Measurements from ENCODE around the gene LACC1. TPM values are rescaled to one million over a fixed set of nuclear protein-coding genes. Genes with fewer than 3 reads are reported as not detected.

LACC1 gene
- total RNA-seq, 3 donors from 2014 or later, result 10.1 to 17.3 (median 13.2) TPM

GRCh38 chr13:43881580-43881979 is 1.9 kb downstream of the LACC1 start:
- DNase-seq, result no peak
- intact Hi-C loops (cut with DNase I, micrococcal nuclease), result no loop called here
- TF ChIP-seq CTCF (IDR thresholded peaks at IDR 0.05), result no peak
- H3K4me3 ChIP-seq, result no peak overlapping the region
- no peak for ATAC-seq
- no peaks in the 10 kb centered on the region for H3K36me3 ChIP-seq (ENCODE audit: low read depth)
- peaks cover 9% of the 10 kb centered on the region for H3K4me1 ChIP-seq (ENCODE audit: low read depth)
- H3K9me3 ChIP-seq, result no peaks in the 10 kb centered on the region

GRCh38 chr13:43883631-43884030 is 3.9 kb downstream of the LACC1 start:
- intact Hi-C loops (cut with DNase I, micrococcal nuclease), result no loop called here
- no peaks in the 10 kb centered on the region for H3K9me3 ChIP-seq
- ATAC-seq, result no peak
- peaks cover 2% of the 10 kb centered on the region for H3K4me1 ChIP-seq (ENCODE audit: low read depth)
- no peaks in the 10 kb centered on the region for H3K36me3 ChIP-seq (ENCODE audit: low read depth)
- TF ChIP-seq CTCF (IDR thresholded peaks at IDR 0.05), result no peak
- no peak for DNase-seq
- H3K4me3 ChIP-seq, result no peak overlapping the region

GRCh38 chr13:43884222-43884621 is 4.5 kb downstream of the LACC1 start:
- H3K36me3 ChIP-seq (ENCODE audit: low read depth), result no peaks in the 10 kb centered on the region
- no peaks in the 10 kb centered on the region for H3K4me1 ChIP-seq (ENCODE audit: low read depth)
- no peaks in the 10 kb centered on the region for H3K9me3 ChIP-seq
- intact Hi-C loops (cut with DNase I, micrococcal nuclease), result no loop called here
- no peak for TF ChIP-seq CTCF (IDR thresholded peaks at IDR 0.05)
- H3K4me3 ChIP-seq, result no peak overlapping the region
- ATAC-seq (no peak), DNase-seq (no peak)

DNA sequence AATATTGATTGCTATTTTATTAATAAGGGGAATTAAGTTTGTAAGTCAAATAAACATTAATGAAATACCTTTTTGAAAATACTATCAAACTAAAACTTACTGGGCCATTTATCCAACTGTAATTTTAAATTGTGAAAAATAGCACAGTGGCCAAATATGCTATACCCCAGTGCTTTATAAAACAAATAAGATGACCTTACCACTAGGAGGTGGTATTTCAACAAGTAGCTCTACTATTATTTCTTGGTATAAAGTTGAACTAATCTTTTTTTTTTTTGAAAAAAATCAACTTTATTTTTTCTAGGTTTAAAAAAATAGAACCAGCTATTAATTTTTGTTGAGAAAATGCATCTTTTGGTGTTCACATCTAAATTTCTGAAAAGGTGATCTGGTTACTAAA is 14.7 kb downstream of the LACC1 start:
- intact Hi-C loops (cut with DNase I, micrococcal nuclease), result no loop called here
- Histone ChIP-seq H3K36me3 (ENCODE audit: low read depth) (no peaks in the 10 kb centered on the region), H3K4me1 (ENCODE audit: low read depth) (no peaks in the 10 kb centered on the region), H3K9me3 (no peaks in the 10 kb centered on the region), H3K4me3 (no peak overlapping the region)
- ATAC-seq, result no peak
- TF ChIP-seq CTCF (IDR thresholded peaks at IDR 0.05), result no peak
- no peak for DNase-seq

DNA sequence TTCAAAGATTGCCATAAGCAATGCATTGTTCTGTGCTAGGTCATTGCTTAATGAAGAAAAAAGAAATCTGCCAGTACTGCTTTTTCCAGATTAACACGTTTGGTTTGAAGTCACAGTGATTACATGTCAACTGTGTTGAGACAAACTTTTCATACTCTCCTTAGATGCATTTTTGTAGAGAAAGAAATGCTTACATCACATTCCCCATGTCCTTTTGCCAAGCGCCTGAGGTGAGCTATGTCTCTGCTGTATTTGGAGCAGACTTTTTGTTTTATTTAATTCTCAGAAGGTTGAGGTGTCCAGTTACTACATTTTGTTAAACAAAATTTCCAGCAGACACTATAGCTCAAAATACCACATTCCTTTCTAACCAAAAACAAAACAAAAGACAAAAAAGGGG is 16.2 kb downstream of the LACC1 start:
- no peaks in the 10 kb centered on the region for H3K9me3 ChIP-seq
- TF ChIP-seq CTCF (IDR thresholded peaks at IDR 0.05), result no peak
- DNase-seq, result no peak
- ATAC-seq, result no peak
- no peaks in the 10 kb centered on the region for H3K36me3 ChIP-seq (ENCODE audit: low read depth)
- intact Hi-C loops (cut with DNase I, micrococcal nuclease), result no loop called here
- no peaks in the 10 kb centered on the region for H3K4me1 ChIP-seq (ENCODE audit: low read depth)
- no peak overlapping the region for H3K4me3 ChIP-seq

DNA sequence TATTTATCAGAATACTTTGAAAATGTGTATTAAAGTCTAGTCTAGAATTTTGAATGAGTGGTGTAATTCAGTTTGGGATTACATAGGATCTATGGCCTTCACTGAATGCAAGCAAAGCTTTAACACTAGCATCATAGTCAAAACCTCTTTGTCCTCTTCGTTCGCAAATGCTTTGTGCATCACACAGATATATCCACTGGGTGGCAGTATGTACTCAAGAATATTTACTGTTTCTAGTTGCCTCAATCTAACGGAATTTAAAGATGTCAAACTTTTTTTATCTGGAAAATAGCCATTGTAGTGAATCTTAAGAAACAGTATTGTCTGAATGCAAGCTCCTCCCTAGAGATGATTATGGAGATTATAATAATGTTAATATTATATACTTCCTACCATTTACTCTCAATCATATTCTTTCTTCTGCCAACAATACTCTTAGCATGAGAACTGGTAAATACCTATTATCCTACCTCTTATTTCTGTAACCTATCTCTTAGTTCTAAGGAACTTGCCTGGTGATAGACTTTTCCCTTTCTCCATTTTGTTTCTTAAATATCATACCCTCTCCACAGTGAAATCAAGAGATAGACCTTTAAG is 25.8 kb downstream of the LACC1 start:
- Histone ChIP-seq H3K36me3 (ENCODE audit: low read depth) (no peaks in the 10 kb centered on the region), H3K4me1 (ENCODE audit: low read depth) (peaks cover 7% of the 10 kb centered on the region), H3K4me3 (no peak overlapping the region), H3K9me3 (no peaks in the 10 kb centered on the region)
- TF ChIP-seq CTCF (IDR thresholded peaks at IDR 0.05), result peak; percentile 72
- intact Hi-C loops (cut with DNase I, micrococcal nuclease), result loop anchor here (5.0 to 10.0 kb wide), 5 partner anchors 142 to 569 kb away; no protein-coding TSS in a partner anchor
- peak; percentile 73 for ATAC-seq
- DNase-seq, result peak in 1 of 3 donors; percentile 67

Data from mucosa of descending colon (tissue), 3 donors.